H1 (cell line): ENCODE results near the gene CNOT2. TPM values are rescaled to one million over a fixed set of nuclear protein-coding genes. Genes with fewer than 3 reads are reported as not detected.

Source experiments
- CBX8 ChIP-seq: fragments of 300-800, 300-1000 bp; sonication (generic); IDR thresholded peaks from 2 replicates; pipeline ENCODE4 v1.7.1; 2016; ENCODE audit warnings: low read depth, low read length, borderline replicate concordance
- CHD7 ChIP-seq: fragments of 300-600 bp; sonication (generic); IDR thresholded peaks from 2 replicates; pipeline ENCODE4 v1.7.1; 2012; ENCODE audit warnings: low read length, moderate library complexity, mild to moderate bottlenecking, inconsistent platforms; ENCODE audit not compliant: insufficient replicate concordance
- GTF2F1 ChIP-seq: IDR thresholded peaks from 2 replicates; pipeline ENCODE4 v1.6.1; 2012; ENCODE audit warnings: low read depth, low read length, improper control_type of control experiment, borderline replicate concordance
- polyA plus RNA-seq, 7 experiments: library from polyadenylated mRNA; depleted of rRNA in 3 of 7; stranded (reverse) in 5 of 7; unstranded in 2 of 7; fragments of >200 nt in 5 of 7; fragments of 200-250 nt in 2 of 7; gene quantifications; 1 replicate in 5 of 7; 2 replicates in 1 of 7; 4 replicates in 1 of 7; pipeline versions ENCODE4 v1.2.1 to v1.2.3, GENCODE V29; 2011 to 2013; ENCODE audit warnings: missing spikeins in 2 of 7, mixed read lengths in 2 of 7
- total RNA-seq: library from RNA; stranded (reverse); fragmentation: NEBNext Ultra II Directional; extraction: Animal tissue kit (Norgen Biotek cat#: 25700); gene quantifications from 2 replicates; pipeline ENCODE4 v1.2.1, GENCODE V29; 2021

Gene CNOT2
- total and polyA plus RNA-seq, 2 of the 8 experiments (the other 6 are each of a cell fraction or from before 2014, with no cell fraction given): 61.2 to 64.8 TPM

- TF ChIP-seq CHD7 (no peak), GTF2F1 (no peak), CBX8 (no peak)
- TF ChIP-seq, all 59 proteins: peak for 0
Observed at GRCh38 chr12:70283232-70283631, 40.0 kb downstream of the CNOT2 start (continued).
